HG03378 (cell line): ENCODE data around the gene TAF4.
"Not testable (repeated sequence)": the region's sequence is repeated elsewhere in the genome, so short reads cannot be mapped to it uniquely, and the experiment has no call there.

Experiments
- ATAC-seq: cut with Tn5 transposase; IDR thresholded peaks from one replicate; pipeline ENCODE4 v1.9.1; 2021; ENCODE audit warnings: mild to moderate bottlenecking, moderate library complexity; ENCODE audit not compliant: unreplicated experiment

Gene TAF4

GRCh38 chr20:62004614-62005013 lies 61.1 kb downstream of the TAF4 start:
- no peak for ATAC-seq

DNA sequence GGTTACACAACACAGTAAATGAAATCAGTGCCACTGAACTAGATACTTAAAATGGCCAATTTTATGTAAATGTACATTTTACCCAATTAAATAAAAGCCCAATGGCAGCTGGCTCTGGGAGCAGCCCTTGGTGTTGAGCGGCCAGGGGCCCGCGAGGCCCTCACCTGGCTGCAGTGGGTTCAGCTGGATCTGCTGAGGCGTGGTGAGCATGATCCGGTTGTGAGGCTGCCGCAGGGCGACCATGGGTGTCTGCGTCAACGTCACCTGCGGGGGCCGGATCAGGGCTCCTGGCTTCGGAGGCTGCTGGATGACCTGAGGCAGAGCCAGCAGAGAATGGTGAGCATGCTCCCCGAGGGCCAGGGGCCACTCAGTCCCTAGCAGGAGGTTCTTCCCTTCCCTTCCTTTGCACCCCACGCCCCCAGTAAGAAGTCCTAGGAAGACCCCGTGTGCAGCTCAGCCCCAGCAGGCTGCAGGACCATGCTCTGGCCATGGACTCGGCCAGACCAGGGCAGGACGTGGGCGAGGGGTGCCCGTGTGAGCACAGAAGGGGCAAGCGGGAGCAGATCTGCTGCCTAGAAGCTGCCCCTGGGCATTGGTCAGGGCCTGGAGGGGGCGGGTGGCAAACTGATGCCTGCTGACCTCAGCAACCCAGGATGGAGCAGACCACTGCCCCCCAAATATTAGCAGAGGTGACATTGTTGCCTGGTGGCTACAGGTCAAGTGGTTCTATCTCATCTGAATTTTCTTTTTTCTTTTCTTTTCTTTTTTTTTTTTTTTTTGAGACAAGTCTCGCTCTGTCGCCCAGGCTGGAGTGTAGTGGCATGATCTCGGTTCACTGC lies 61.9 kb downstream of the TAF4 start:
- ATAC-seq: no peak

GRCh38 chr20:62002882-62003480 lies 62.7 kb downstream of the TAF4 start:
- no peak for ATAC-seq

- no peak for ATAC-seq
Observed at GRCh38 chr20:62001178-62001715, 64.4 kb downstream of the TAF4 start.

- ATAC-seq: no peak
Observed at GRCh38 chr20:61998343-61999121, 67.1 kb downstream of the TAF4 start.

DNA sequence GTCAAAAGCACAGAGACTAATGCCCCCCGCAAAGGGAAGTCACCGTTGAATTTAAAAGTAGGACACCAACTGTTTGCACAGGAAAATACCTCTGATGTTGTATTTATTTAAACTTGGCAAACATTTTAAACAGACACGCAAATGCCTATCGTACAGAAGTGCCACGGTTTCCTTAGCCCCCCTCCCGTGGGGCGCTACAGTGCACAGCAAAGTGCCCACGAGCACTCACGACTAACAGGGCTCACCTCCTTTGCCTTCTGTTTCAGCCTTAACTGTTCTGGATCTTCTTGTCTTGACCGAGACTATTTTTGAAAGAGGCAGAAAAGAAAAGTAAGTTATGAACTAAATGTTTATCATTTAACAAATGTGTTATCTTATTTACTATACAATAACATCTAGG lies 67.8 kb downstream of the TAF4 start:
- ATAC-seq: no peak

DNA sequence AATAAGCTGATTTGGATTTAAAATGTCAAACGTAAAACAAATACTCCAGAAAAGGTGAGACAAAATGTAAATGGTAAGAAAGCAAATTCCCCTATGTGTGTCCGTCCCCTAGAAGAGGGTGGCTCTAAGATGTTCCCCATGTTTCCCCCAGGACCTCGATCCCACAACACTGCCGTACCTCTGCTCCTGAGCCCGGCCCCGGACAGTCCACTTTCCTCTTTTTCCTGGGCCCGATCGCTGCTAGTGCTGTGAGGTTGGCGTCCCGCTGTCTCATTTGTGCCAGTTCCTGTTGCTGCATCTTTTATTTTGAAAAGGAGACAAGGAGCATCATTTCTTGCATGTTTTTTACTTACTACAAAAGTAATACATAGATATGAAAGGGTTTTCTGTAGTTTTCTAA lies 68.3 kb downstream of the TAF4 start:
- ATAC-seq: no peak

DNA sequence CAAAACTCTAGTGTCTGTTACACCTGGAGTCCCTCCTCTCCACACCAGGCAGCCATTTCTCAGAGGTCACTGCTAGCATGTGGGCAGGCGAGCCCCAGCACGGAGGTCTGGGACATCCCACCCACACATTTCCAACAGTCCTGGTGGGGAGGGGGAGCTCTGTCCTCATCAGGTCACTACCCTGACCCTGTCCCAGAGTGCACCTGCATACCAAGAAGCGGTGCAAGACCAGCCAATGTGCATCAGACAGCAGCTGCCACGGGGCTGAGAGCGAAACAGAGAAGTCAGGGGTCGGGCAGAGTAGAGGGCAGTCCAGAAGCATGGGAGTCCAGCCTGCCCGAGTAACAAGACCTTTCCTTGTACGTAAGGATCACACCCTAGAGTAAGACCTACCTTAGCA lies 71.1 kb downstream of the TAF4 start:
- ATAC-seq: no peak

GRCh38 chr20:61993058-61993457 lies 72.6 kb downstream of the TAF4 start:
- no peak for ATAC-seq

GRCh38 chr20:61991476-61991875 lies 74.2 kb downstream of the TAF4 start:
- ATAC-seq: no peak

DNA sequence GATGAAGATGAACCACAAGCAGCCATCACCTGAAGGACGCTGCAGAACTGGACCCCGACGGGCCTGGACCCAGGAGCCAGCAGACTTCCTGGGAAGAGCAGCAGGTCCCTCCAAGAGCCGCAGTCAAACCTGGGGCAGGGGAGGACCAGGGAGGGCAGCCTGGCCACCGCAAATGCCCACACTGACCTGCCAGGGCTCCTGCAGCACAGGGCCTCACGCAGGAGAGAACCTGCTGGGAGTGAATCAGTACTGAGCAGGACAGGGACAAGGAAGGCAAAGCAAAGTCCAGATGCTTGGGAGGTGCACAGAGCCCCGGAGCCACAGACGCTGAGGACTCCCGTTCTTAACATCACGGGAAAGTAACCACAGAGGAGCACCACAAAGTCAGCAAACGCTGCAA lies 75.2 kb downstream of the TAF4 start:
- no peak for ATAC-seq

- ATAC-seq: no peak
Observed at GRCh38 chr20:61989741-61990140, 75.9 kb downstream of the TAF4 start.

DNA sequence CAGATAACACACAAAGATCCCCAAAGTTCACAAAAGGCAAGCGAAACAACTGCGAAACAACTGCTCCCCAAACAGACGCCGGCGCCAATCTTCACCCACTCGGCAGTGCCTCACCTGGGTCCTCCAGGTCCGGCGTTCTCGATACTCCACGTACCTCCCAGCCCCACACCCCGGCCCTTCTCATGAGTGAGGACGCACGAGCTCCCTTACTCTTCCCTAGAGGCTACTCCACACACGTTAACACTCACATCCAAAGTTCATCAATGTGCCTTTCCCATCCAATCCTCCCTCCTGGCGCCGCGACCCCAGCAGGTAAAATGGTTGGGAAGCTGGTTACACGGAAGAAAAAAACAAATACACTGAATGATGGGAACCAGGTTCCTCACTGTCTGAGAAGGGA lies 77.0 kb downstream of the TAF4 start:
- no peak for ATAC-seq

DNA sequence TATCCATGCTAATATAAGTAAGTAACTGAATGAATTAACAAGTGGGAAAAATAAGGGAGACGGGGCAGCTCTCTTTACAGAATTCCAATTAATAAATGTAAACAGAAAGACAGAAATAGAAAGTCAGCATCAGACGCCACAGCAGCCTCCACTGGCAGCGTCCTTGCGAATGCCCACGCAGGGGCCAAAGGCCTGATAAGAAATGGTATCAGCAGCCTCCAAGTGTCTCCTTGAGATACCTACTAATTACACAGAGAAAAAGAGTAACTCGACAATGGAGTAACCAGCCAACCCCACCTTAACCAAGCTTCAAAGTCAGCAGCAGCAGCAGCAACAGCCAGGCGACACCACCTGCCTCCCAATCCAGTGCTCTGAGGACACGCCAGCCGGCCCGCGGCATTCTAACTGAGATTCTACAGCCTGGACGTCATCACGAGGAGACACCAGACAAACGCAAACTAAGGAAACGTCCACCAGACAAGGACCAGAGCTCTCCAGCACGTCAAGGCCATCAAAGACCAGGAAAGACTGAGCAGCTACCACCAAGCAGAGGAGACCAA lies 78.8 kb downstream of the TAF4 start:
- ATAC-seq: no peak

- no peak for ATAC-seq
Observed at GRCh38 chr20:61985096-61985495, 80.6 kb downstream of the TAF4 start.

- not testable (repeated sequence) for ATAC-seq
Observed at GRCh38 chr20:61984431-61984830, 81.2 kb downstream of the TAF4 start.

GRCh38 chr20:61983965-61984364 lies 81.7 kb downstream of the TAF4 start:
- no peak for ATAC-seq

- no peak for ATAC-seq
Observed at GRCh38 chr20:61982951-61983315, 82.7 kb downstream of the TAF4 start.

- ATAC-seq: no peak
Observed at GRCh38 chr20:61982191-61982950, 83.3 kb downstream of the TAF4 start.

GRCh38 chr20:61981691-61982090 lies 84.0 kb downstream of the TAF4 start:
- not testable (repeated sequence) for ATAC-seq
